HepG2 (cell line): Measurements from ENCODE around the gene UAP1L1. TPM values are rescaled to one million over a fixed set of nuclear protein-coding genes. Genes with fewer than 3 reads are reported as not detected.

Experiments
- ATF4 ChIP-seq, 2 experiments: fragments of 450-650 bp in 1 of 2; sonication (generic) in 1 of 2; formaldehyde crosslinking; IDR thresholded peaks; 2 replicates each; pipeline versions ENCODE4 v1.5.0 to v1.8.0; 2020 to 2022; ENCODE audit warnings: mild to moderate bottlenecking in 1 of 2, missing genetic modification reagents in 1 of 2
- BCL6 ChIP-seq: IDR thresholded peaks from 2 replicates; pipeline ENCODE4 v1.6.1; 2016; ENCODE audit warnings: missing genetic modification reagents, missing compliant biosample characterization
- DRAP1 ChIP-seq: IDR thresholded peaks from 2 replicates; pipeline ENCODE4 v1.6.1; 2016; ENCODE audit warnings: missing genetic modification reagents, missing compliant biosample characterization
- EED ChIP-seq: sonication (generic); formaldehyde crosslinking; IDR thresholded peaks from 2 replicates; pipeline ENCODE4 v1.5.0; 2020; ENCODE audit warnings: mild to moderate bottlenecking, missing genetic modification reagents
- EHMT2 ChIP-seq: fragments of 200-600 bp; sonication (generic); IDR thresholded peaks from 2 replicates; pipeline ENCODE4 v1.7.0; 2017; ENCODE audit warnings: antibody characterized with exemption, low read depth, low read length, borderline replicate concordance
- HMG20B ChIP-seq: conservative IDR thresholded peaks from 2 replicates; pipeline ENCODE4 v1.6.1; 2016; ENCODE audit warnings: missing genetic modification reagents, missing compliant biosample characterization
- HNRNPL ChIP-seq: fragments of 200-400 bp; formaldehyde crosslinking; IDR thresholded peaks from 2 replicates; pipeline ENCODE4 v1.6.1; 2017; ENCODE audit warnings: mild to moderate bottlenecking, low read depth, low read length
- IRF1 ChIP-seq: sonication (generic); formaldehyde crosslinking; IDR thresholded peaks from 2 replicates; pipeline ENCODE4 v1.4.0; 2020; ENCODE audit warnings: low read depth, mild to moderate bottlenecking, missing genetic modification reagents
- NKX3-1 ChIP-seq: sonication (generic); formaldehyde crosslinking; IDR thresholded peaks from 2 replicates; pipeline ENCODE4 v1.5.0; 2020; ENCODE audit warnings: missing genetic modification reagents
- NR2F1 ChIP-seq, 2 experiments: fragments of 450-650 bp in 1 of 2; formaldehyde crosslinking in 1 of 2; IDR thresholded peaks; 2 replicates each; pipeline versions ENCODE4 v1.5.0 to v1.6.1; 2016 to 2020; ENCODE audit warnings: mild to moderate bottlenecking in 1 of 2, missing compliant biosample characterization in 1 of 2, missing genetic modification reagents in 1 of 2, moderate library complexity in 1 of 2
- SAP130 ChIP-seq: IDR thresholded peaks from 2 replicates; pipeline ENCODE4 v1.6.1; 2016; ENCODE audit warnings: low read depth
- SKIL ChIP-seq: sonication (generic); formaldehyde crosslinking; IDR thresholded peaks from 2 replicates; pipeline ENCODE4 v1.8.0; 2022; ENCODE audit warnings: missing genetic modification reagents, mild to moderate bottlenecking, moderate library complexity, borderline replicate concordance
- SMYD3 ChIP-seq: sonication (generic); formaldehyde crosslinking; IDR thresholded peaks from 2 replicates; pipeline ENCODE4 v1.8.1; 2023; ENCODE audit warnings: mild to moderate bottlenecking, missing genetic modification reagents
- ZNF121 ChIP-seq: sonication (generic); formaldehyde crosslinking; IDR thresholded peaks from 2 replicates; pipeline ENCODE4 v1.5.0; 2020; ENCODE audit warnings: mild to moderate bottlenecking, missing genetic modification reagents
- ZNF136 ChIP-seq: sonication (generic); formaldehyde crosslinking; IDR thresholded peaks from 2 replicates; pipeline ENCODE4 v1.8.1; 2022; ENCODE audit warnings: low read depth, mild to moderate bottlenecking, moderate library complexity, missing genetic modification reagents
- ZNF580 ChIP-seq: IDR thresholded peaks from 2 replicates; pipeline ENCODE4 v1.6.1; 2016; ENCODE audit warnings: low read depth, borderline replicate concordance
- ZNF780A ChIP-seq: sonication (generic); formaldehyde crosslinking; IDR thresholded peaks from 2 replicates; pipeline ENCODE4 v1.8.0; 2022; ENCODE audit warnings: mild to moderate bottlenecking, missing genetic modification reagents, moderate library complexity
- ZNF784 ChIP-seq: sonication (generic); formaldehyde crosslinking; IDR thresholded peaks from 2 replicates; pipeline ENCODE4 v1.5.1; 2020; ENCODE audit warnings: missing genetic modification reagents, mild to moderate bottlenecking, borderline replicate concordance
- ZSCAN25 ChIP-seq: sonication (generic); formaldehyde crosslinking; IDR thresholded peaks from 2 replicates; pipeline ENCODE4 v1.8.0; 2022; ENCODE audit warnings: mild to moderate bottlenecking, missing genetic modification reagents
- polyA plus RNA-seq, 8 experiments: library from polyadenylated mRNA; depleted of rRNA in 3 of 8; stranded (reverse) in 7 of 8; unstranded in 1 of 8; fragments of >200 nt; fragmentation: Illumina TruSeq in 4 of 8; extraction: Trizol in 4 of 8; gene quantifications; 2 replicates each; pipeline versions ENCODE4 v1.2.1 to v1.2.3, GENCODE V29; 2011 to 2016; ENCODE audit warnings: low read depth in 4 of 8, missing spikeins in 1 of 8, mixed read lengths in 1 of 8; ENCODE audit not compliant: insufficient read depth in 1 of 8
- total RNA-seq, 5 experiments: library from RNA; depleted of rRNA; stranded (reverse); fragments of >200 nt; fragmentation: Illumina TruSeq; extraction: Trizol; gene quantifications; 2 replicates each; pipeline ENCODE4 v1.2.3, GENCODE V29; 2016; ENCODE audit warnings: low read depth in 1 of 5

Gene UAP1L1
- total and polyA plus RNA-seq, 2 of the 13 experiments (the other 11 are each of a cell fraction or from before 2014, with no cell fraction given): 5.4 to 6.4 TPM

- no peak for TF ChIP-seq ATF4 (CRISPR knock-in tag; IDR thresholded peaks at IDR 0.05)
- no peak for TF ChIP-seq EED (CRISPR knock-in tag)
- peak; percentile 36; the same call in 1 of the 2 replicates for TF ChIP-seq SKIL (CRISPR knock-in tag)
- no peak for TF ChIP-seq ZSCAN25 (CRISPR knock-in tag)
- no peak for TF ChIP-seq HNRNPL
- 0 out of 2 replicates have a peak, but pooled peaks have one; percentile 68 for TF ChIP-seq ZNF136
- TF ChIP-seq HMG20B: no peak
- no peak for TF ChIP-seq NR2F1 (CRISPR knock-in tag; IDR thresholded peaks at IDR 0.05)
- TF ChIP-seq IRF1: no peak
- TF ChIP-seq BCL6 (CRISPR knock-in tag): 0 out of 2 replicates have a peak, but pooled peaks have one; percentile 14
- no peak; the same call in 1 of the 2 replicates for TF ChIP-seq NKX3-1
- TF ChIP-seq ZNF780A (CRISPR knock-in tag): no peak
- TF ChIP-seq SAP130: peak; percentile 97
- TF ChIP-seq ZNF580: peak; percentile 82; the same call in 1 of the 2 replicates
- no peak for TF ChIP-seq ZNF121 (CRISPR knock-in tag)
- TF ChIP-seq EHMT2: no peak
- TF ChIP-seq DRAP1 (CRISPR knock-in tag): peak; percentile 89
- no peak for TF ChIP-seq SMYD3
- TF ChIP-seq ZNF784 (CRISPR knock-in tag): no peak; the same call in 1 of the 2 replicates
Measured at GRCh38 chr9:137086531-137087408, 9.5 kb downstream of the UAP1L1 start, which contains the start of gene MAN1B1 (continued).
